GM19193 (cell line): ENCODE results near the gene OR2J2.
"Not testable (repeated sequence)": the region's sequence is repeated elsewhere in the genome, so short reads cannot be mapped to it uniquely, and the experiment has no call there.

Source experiments
- POLR2A ChIP-seq: IDR thresholded peaks from 4 replicates; pipeline ENCODE4 v1.6.1; 2011; ENCODE audit not compliant: insufficient read depth, insufficient read length; ENCODE audit errors: extremely low read depth

The OR2J2 gene

GRCh38 chr6:29170607-29171006, at the start of gene OR2J2:
TSS of gene OR2J2 (plus strand) at chr6:29170907. CDS start at chr6:29173636, 2,729 bp downstream.
- TF ChIP-seq POLR2A, result not testable (repeated sequence)

GRCh38 chr6:29129326-29130012, 41.2 kb upstream of the OR2J2 start:
- TF ChIP-seq POLR2A, result no peak

- no peak for TF ChIP-seq POLR2A
These were observed 40.1 kb upstream of the OR2J2 start for GRCh38 chr6:29130644-29131043.

- no peak for TF ChIP-seq POLR2A
These were observed 39.0 kb upstream of the OR2J2 start for GRCh38 chr6:29131691-29132090.

- no peak for TF ChIP-seq POLR2A
These were observed 33.0 kb upstream of the OR2J2 start for GRCh38 chr6:29137724-29138123.

- no peak for TF ChIP-seq POLR2A
These were observed 29.1 kb upstream of the OR2J2 start for GRCh38 chr6:29141606-29142005.

- no peak for TF ChIP-seq POLR2A
These were observed 28.4 kb upstream of the OR2J2 start for GRCh38 chr6:29142309-29142708.

- TF ChIP-seq POLR2A, result no peak
These were observed 24.5 kb upstream of the OR2J2 start for GRCh38 chr6:29146179-29146578.

- TF ChIP-seq POLR2A, result no peak
These were observed 23.6 kb upstream of the OR2J2 start for GRCh38 chr6:29147074-29147473.

- TF ChIP-seq POLR2A, result no peak
These were observed 17.6 kb upstream of the OR2J2 start for GRCh38 chr6:29153083-29153482.

GRCh38 chr6:29171736-29172135, 1.0 kb downstream of the OR2J2 start:
- TF ChIP-seq POLR2A, result no peak

GRCh38 chr6:29183594-29183993, 12.9 kb downstream of the OR2J2 start:
- no peak for TF ChIP-seq POLR2A

GRCh38 chr6:29200767-29201662, 30.3 kb downstream of the OR2J2 start:
- no peak for TF ChIP-seq POLR2A

- TF ChIP-seq POLR2A, result no peak
These were observed 31.3 kb downstream of the OR2J2 start for GRCh38 chr6:29201966-29202365.

GRCh38 chr6:29211488-29211887, 40.8 kb downstream of the OR2J2 start:
- no peak for TF ChIP-seq POLR2A

GRCh38 chr6:29216528-29216927, 45.8 kb downstream of the OR2J2 start:
- no peak for TF ChIP-seq POLR2A
